ENCODE measurements around the gene NMNAT2.

Gene NMNAT2

DNA sequence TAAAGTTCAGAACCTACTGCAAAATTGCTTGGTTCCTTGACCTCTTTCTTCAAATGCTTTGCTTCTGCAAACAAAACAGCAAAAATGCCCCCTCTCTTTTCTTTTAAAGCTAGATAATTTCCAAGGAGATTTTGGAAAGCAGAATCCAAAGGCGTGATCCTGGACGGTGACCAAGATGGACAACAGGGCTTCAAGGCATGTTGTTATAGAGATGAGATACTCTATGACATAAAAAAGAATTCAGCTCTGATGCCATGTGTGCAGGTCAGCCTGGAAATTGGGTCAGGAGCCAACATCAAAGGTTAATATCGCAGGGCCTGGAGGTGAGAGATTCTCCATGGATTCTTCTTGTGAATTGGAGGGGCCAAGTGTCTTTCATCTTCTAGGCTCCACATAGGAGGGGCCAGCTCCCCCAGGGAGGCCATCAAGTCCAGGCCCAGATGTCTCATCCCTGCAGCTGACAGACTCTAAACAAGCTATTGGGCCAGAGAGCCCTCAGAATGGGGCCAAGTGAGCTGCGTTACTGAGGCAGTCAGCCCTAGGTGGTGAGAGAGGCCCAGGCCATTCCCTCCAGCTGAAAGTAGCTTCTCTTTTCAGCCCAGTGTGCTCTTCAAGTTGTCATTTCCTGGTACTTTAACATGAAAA, 45.5 kb downstream of the NMNAT2 start:
- no peak overlapping the region for H3K27ac ChIP-seq (ENCODE audit: low read length)
- TF ChIP-seq CTCF (IDR thresholded peaks at IDR 0.05; ENCODE audit: low read depth, low read length) (no peak), EZH2phosphoT487 (IDR thresholded peaks at IDR 0.05; ENCODE audit: low read depth) (no peak)
- H2AFZ ChIP-seq (ENCODE audit: low read depth, low read length) = no peak overlapping the region
- no peak overlapping the region for H3K9ac ChIP-seq (ENCODE audit: low read length)
- no peaks in the 10 kb centered on the region for H3K9me3 ChIP-seq (ENCODE audit: insufficient read depth, low read length)
- H3K4me1 ChIP-seq (ENCODE audit: low read length) = no peaks in the 10 kb centered on the region
- no peaks in the 10 kb centered on the region for H3K36me3 ChIP-seq (replicated peaks; ENCODE audit: low read depth, low read length)
- no peak overlapping the region for H3K4me3 ChIP-seq (ENCODE audit: low read length)
- H3K4me2 ChIP-seq (ENCODE audit: low read length) = no peak overlapping the region
- no peaks in the 10 kb centered on the region for H4K20me1 ChIP-seq (ENCODE audit: insufficient read depth, low read length)
- peaks cover 6% of the 10 kb centered on the region; the same call in 1 of the 2 replicates for H3K27me3 ChIP-seq (ENCODE audit: low read depth, low read length)
- H3K79me2 ChIP-seq (ENCODE audit: low read length) = no peaks in the 10 kb centered on the region

- Histone ChIP-seq H3K79me2 (ENCODE audit: low read length) (no peaks in the 10 kb centered on the region), H2AFZ (ENCODE audit: low read depth, low read length) (no peak overlapping the region), H3K27me3 (ENCODE audit: low read depth, low read length) (peaks cover 4% of the 10 kb centered on the region; the same call in 1 of the 2 replicates), H3K9ac (ENCODE audit: low read length) (no peak overlapping the region), H3K4me3 (ENCODE audit: low read length) (no peak overlapping the region), H3K9me3 (ENCODE audit: insufficient read depth, low read length) (no peaks in the 10 kb centered on the region), H3K4me2 (ENCODE audit: low read length) (no peak overlapping the region), H3K27ac (ENCODE audit: low read length) (no peak overlapping the region), H4K20me1 (ENCODE audit: insufficient read depth, low read length) (no peaks in the 10 kb centered on the region), H3K36me3 (replicated peaks; ENCODE audit: low read depth, low read length) (no peaks in the 10 kb centered on the region), H3K4me1 (ENCODE audit: low read length) (no peaks in the 10 kb centered on the region)
- TF ChIP-seq CTCF (IDR thresholded peaks at IDR 0.05; ENCODE audit: low read depth, low read length) (no peak), EZH2phosphoT487 (IDR thresholded peaks at IDR 0.05; ENCODE audit: low read depth) (no peak)
These were observed 47.7 kb downstream of the NMNAT2 start for GRCh38 chr1:183370399-183371058.

DNA sequence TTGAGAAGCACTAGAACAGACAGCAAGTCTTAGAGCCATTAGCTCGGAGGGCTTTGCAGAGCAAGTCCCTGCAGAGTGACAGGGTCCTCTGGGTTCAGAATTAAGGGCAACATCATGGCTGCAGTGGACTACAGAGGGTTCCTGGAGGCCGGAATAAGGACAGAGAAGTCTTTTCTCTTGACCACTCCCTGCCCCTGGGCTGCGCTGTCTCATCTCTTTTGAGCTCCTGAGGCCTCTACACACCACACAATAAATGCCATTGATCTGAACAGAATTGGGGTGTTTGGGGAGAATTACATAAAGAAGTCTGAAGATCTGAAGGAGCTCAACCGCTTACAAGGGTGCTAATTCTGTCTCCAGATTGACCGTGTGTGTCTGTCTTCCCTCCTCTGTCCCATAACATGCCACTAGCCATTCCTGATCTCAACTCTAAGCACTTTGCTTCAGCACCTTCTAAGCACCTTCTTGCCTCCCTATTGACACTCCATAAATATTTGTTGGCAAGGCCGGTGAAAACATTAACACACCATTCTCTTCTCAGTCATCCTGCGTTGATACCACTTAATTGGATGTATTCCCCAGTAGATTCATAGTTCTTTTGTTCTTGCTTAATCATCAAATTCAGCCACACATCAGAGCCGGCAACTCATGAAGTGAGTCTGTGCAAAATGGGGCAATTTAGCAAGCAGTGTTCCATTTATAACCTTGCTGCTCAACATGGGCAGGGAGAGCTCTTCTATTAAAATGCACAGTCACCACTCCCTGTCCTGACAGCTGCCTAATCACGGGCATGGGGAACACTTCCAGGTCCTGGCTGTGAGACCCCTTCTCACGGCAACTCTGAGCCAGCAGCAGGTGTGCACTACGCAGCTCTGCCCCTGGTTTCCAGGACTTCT, 49.7 kb downstream of the NMNAT2 start:
- H3K9ac ChIP-seq (ENCODE audit: low read length) = no peak overlapping the region
- H3K4me3 ChIP-seq (ENCODE audit: low read length) = no peak overlapping the region
- H3K79me2 ChIP-seq (ENCODE audit: low read length) = no peaks in the 10 kb centered on the region
- no peaks in the 10 kb centered on the region for H3K36me3 ChIP-seq (replicated peaks; ENCODE audit: low read depth, low read length)
- no peak overlapping the region for H3K4me2 ChIP-seq (ENCODE audit: low read length)
- H3K27me3 ChIP-seq (ENCODE audit: low read depth, low read length) = peaks cover 7% of the 10 kb centered on the region; the same call in 1 of the 2 replicates
- no peak overlapping the region for H2AFZ ChIP-seq (ENCODE audit: low read depth, low read length)
- TF ChIP-seq EZH2phosphoT487 (IDR thresholded peaks at IDR 0.05; ENCODE audit: low read depth) = no peak
- TF ChIP-seq CTCF (IDR thresholded peaks at IDR 0.05; ENCODE audit: low read depth, low read length) = no peak
- no peaks in the 10 kb centered on the region for H3K4me1 ChIP-seq (ENCODE audit: low read length)
- H3K9me3 ChIP-seq (ENCODE audit: insufficient read depth, low read length) = no peaks in the 10 kb centered on the region
- no peaks in the 10 kb centered on the region for H4K20me1 ChIP-seq (ENCODE audit: insufficient read depth, low read length)
- no peak overlapping the region for H3K27ac ChIP-seq (ENCODE audit: low read length)

DNA sequence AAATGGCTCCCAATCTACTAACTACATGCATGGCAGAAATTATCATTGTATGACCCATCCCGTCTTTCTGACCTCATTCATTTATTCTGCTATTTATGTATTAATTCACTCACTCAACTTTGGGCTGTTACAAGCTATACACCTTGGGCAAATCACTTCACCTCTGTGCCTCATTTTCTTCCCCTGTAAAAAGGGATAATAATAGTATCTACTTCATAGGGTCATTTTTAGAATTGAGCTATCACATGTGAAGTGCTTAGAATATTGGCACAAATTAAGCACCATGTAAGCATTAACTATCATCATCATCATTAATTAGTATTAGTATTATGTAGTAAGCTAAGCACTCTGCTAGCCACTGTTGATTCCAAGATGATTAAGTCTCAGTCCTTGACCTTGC, 52.1 kb downstream of the NMNAT2 start:
- H3K9me3 ChIP-seq (ENCODE audit: insufficient read depth, low read length) = no peaks in the 10 kb centered on the region
- H3K4me3 ChIP-seq (ENCODE audit: low read length) = no peak overlapping the region
- peaks cover 13% of the 10 kb centered on the region for H3K27me3 ChIP-seq (ENCODE audit: low read depth, low read length)
- H2AFZ ChIP-seq (ENCODE audit: low read depth, low read length) = no peak overlapping the region
- H3K4me2 ChIP-seq (ENCODE audit: low read length) = no peak overlapping the region
- H3K79me2 ChIP-seq (ENCODE audit: low read length) = no peaks in the 10 kb centered on the region
- H3K4me1 ChIP-seq (ENCODE audit: low read length) = no peaks in the 10 kb centered on the region
- no peak overlapping the region for H3K9ac ChIP-seq (ENCODE audit: low read length)
- H4K20me1 ChIP-seq (ENCODE audit: insufficient read depth, low read length) = no peaks in the 10 kb centered on the region
- no peak overlapping the region for H3K27ac ChIP-seq (ENCODE audit: low read length)
- no peaks in the 10 kb centered on the region for H3K36me3 ChIP-seq (replicated peaks; ENCODE audit: low read depth, low read length)
- no peak for TF ChIP-seq EZH2phosphoT487 (IDR thresholded peaks at IDR 0.05; ENCODE audit: low read depth)
- no peak for TF ChIP-seq CTCF (IDR thresholded peaks at IDR 0.05; ENCODE audit: low read depth, low read length)

Data from OCI-LY3 (cell line).